Endothelial cell of umbilical vein (primary cell): ENCODE data around the gene TLN1.

ENCODE experiments used
- CTCF ChIP-seq, 2 donors: IDR thresholded peaks; 1 replicate in 1 of 2; 2 replicates in 1 of 2; pipeline ENCODE4 v1.5.1; 2011; ENCODE audit warnings: low read length in 2 of 2, mild to moderate bottlenecking in 2 of 2, moderate library complexity in 2 of 2, control low read depth in 1 of 2, inconsistent platforms in 1 of 2, low read depth in 1 of 2; ENCODE audit not compliant: insufficient read depth in 1 of 2; ENCODE audit errors: extremely low read depth in 1 of 2
- FOS ChIP-seq: IDR thresholded peaks from 2 replicates; pipeline ENCODE4 v1.6.1; 2011; ENCODE audit warnings: mild to moderate bottlenecking, low read length, moderate library complexity, borderline replicate concordance; ENCODE audit not compliant: insufficient read depth
- GATA2 ChIP-seq: IDR thresholded peaks from 2 replicates; pipeline ENCODE4 v1.7.0; 2011; ENCODE audit warnings: low read depth, mild to moderate bottlenecking, moderate library complexity, mixed read lengths, low read length; ENCODE audit not compliant: insufficient read length, insufficient read depth
- MAX ChIP-seq: IDR thresholded peaks from 2 replicates; pipeline ENCODE4 v1.6.1; 2011; ENCODE audit not compliant: insufficient read depth, insufficient read length
- MYC ChIP-seq: IDR thresholded peaks from one replicate; pipeline ENCODE4 v1.6.1; 2011; ENCODE audit warnings: mild to moderate bottlenecking, low read depth, low read length
- POLR2A ChIP-seq: IDR thresholded peaks from 2 replicates; pipeline ENCODE4 v1.6.1; 2012; ENCODE audit warnings: low read depth, mild to moderate bottlenecking, control low read depth, low read length
- POLR2AphosphoS5 ChIP-seq: IDR thresholded peaks from 2 replicates; pipeline ENCODE4 v1.6.1; 2012; ENCODE audit warnings: low read depth, mild to moderate bottlenecking, control low read depth, low read length, moderate library complexity; ENCODE audit not compliant: insufficient read depth

- peak in 1 of 2 donors; percentile 5 for TF ChIP-seq CTCF (IDR thresholded peaks at IDR 0.05; ENCODE audit: extremely low read depth in 1 of 2, insufficient read depth in 1 of 2, low read depth in 1 of 2, low read length in 2 of 2)
- no peak for TF ChIP-seq POLR2A
- TF ChIP-seq MYC: no peak
- TF ChIP-seq FOS: peak; percentile 62
- TF ChIP-seq MAX: no peak
- TF ChIP-seq POLR2AphosphoS5: no peak
- TF ChIP-seq GATA2: peak; percentile 52
Measured at GRCh38 chr9:35754264-35754663, 22.3 kb upstream of the TLN1 start, which contains the start of gene MSMP.
